H1 (cell line): Measurements from ENCODE around the gene CPTP.

Experiments used
- BACH1 ChIP-seq: IDR thresholded peaks from 2 replicates; pipeline ENCODE4 v1.6.1; 2012; ENCODE audit warnings: low read length, improper control_type of control experiment
- EP300 ChIP-seq, 2 experiments: IDR thresholded peaks; 1 replicate in 1 of 2; 2 replicates in 1 of 2; pipeline ENCODE4 v1.6.1; 2011 to 2012; ENCODE audit warnings: low read depth in 2 of 2, low read length in 2 of 2, mild to moderate bottlenecking in 2 of 2, borderline replicate concordance in 1 of 2, inconsistent platforms in 1 of 2, moderate library complexity in 1 of 2
- EZH2 ChIP-seq: fragments of 200-600 bp; sonication (generic); IDR thresholded peaks from 2 replicates; pipeline ENCODE4 v1.7.1; 2012; ENCODE audit warnings: low read depth, mild to moderate bottlenecking, moderate library complexity, low read length, inconsistent platforms; ENCODE audit not compliant: severe bottlenecking
- PHF8 ChIP-seq: fragments of 200-600 bp; sonication (generic); conservative IDR thresholded peaks from 2 replicates; pipeline ENCODE4 v1.7.1; 2012; ENCODE audit warnings: low read depth, mild to moderate bottlenecking, inconsistent platforms, low read length, moderate library complexity
- POLR2A ChIP-seq, 2 experiments: IDR thresholded peaks; 1 replicate in 1 of 2; 2 replicates in 1 of 2; pipeline ENCODE4 v1.6.1; 2011; ENCODE audit warnings: low read depth in 2 of 2, low read length in 2 of 2, mild to moderate bottlenecking in 2 of 2; ENCODE audit errors: control extremely low read depth in 1 of 2
- RAD21 ChIP-seq, 2 experiments: IDR thresholded peaks in 1 of 2; conservative IDR thresholded peaks in 1 of 2; 2 replicates each; pipeline ENCODE4 v1.6.1; 2011; ENCODE audit warnings: low read depth in 2 of 2, low read length in 2 of 2, improper control_type of control experiment in 1 of 2, inconsistent platforms in 1 of 2, mild to moderate bottlenecking in 1 of 2, moderate library complexity in 1 of 2
- SP2 ChIP-seq: IDR thresholded peaks from 2 replicates; pipeline ENCODE4 v1.6.1; 2012; ENCODE audit warnings: mild to moderate bottlenecking, low read length, inconsistent platforms
- SUZ12 ChIP-seq: fragments of 200-600 bp; sonication (generic); IDR thresholded peaks from 2 replicates; pipeline ENCODE4 v1.6.1; 2012; ENCODE audit warnings: mild to moderate bottlenecking, inconsistent platforms, low read length, moderate library complexity, mixed read lengths
- TAF1 ChIP-seq: IDR thresholded peaks from 2 replicates; pipeline ENCODE4 v1.6.1; 2011; ENCODE audit warnings: mild to moderate bottlenecking, low read depth, low read length
- TBP ChIP-seq: IDR thresholded peaks from 2 replicates; pipeline ENCODE4 v1.6.1; 2011; ENCODE audit warnings: low read depth, low read length, improper control_type of control experiment
- TCF12 ChIP-seq: IDR thresholded peaks from 2 replicates; pipeline ENCODE4 v1.6.1; 2011; ENCODE audit warnings: low read depth, mild to moderate bottlenecking, low read length
- TEAD4 ChIP-seq: IDR thresholded peaks from 2 replicates; pipeline ENCODE4 v1.6.1; 2012; ENCODE audit warnings: low read depth, low read length, inconsistent platforms, mixed read lengths
- TF ChIP-seq, protein P1 (sequence below), 3 experiments: IDR thresholded peaks; 1 replicate in 2 of 3; 2 replicates in 1 of 3; pipeline versions ENCODE4 v1.5.1 to v1.6.1; 2011; ENCODE audit warnings: low read length in 3 of 3, mild to moderate bottlenecking in 3 of 3, inconsistent platforms in 2 of 3, low read depth in 1 of 3, moderate library complexity in 1 of 3; ENCODE audit not compliant: insufficient read depth in 1 of 3; ENCODE audit errors: control extremely low read depth in 1 of 3
- TF ChIP-seq, protein P2 (sequence below): IDR thresholded peaks from 2 replicates; pipeline ENCODE4 v1.6.1; 2012; ENCODE audit warnings: inconsistent platforms

DNA sequence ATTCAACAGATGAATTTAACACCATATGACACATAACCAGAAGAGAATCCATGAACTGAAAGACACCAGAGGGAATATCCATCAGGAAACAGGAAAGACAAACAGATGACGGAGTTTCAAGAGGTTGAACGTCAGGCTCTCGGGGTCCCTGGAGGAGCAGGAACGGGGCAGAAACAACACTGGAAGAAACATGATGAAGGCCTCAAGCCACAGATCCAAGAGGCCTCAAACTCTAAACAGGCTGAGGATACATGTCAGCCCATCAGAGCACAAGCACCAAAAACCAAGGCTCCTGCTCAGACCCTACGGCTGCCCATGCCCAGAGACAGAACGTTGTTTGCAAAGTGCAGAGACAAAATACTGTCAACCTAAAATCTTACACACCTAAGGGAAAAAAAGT is 7.2 kb upstream of the CPTP start:
- no peak for TF ChIP-seq POLR2A (IDR thresholded peaks at IDR 0.05; ENCODE audit: control extremely low read depth in 1 of 2, low read depth in 2 of 2, low read length in 2 of 2)
- TF ChIP-seq, protein P1, sequence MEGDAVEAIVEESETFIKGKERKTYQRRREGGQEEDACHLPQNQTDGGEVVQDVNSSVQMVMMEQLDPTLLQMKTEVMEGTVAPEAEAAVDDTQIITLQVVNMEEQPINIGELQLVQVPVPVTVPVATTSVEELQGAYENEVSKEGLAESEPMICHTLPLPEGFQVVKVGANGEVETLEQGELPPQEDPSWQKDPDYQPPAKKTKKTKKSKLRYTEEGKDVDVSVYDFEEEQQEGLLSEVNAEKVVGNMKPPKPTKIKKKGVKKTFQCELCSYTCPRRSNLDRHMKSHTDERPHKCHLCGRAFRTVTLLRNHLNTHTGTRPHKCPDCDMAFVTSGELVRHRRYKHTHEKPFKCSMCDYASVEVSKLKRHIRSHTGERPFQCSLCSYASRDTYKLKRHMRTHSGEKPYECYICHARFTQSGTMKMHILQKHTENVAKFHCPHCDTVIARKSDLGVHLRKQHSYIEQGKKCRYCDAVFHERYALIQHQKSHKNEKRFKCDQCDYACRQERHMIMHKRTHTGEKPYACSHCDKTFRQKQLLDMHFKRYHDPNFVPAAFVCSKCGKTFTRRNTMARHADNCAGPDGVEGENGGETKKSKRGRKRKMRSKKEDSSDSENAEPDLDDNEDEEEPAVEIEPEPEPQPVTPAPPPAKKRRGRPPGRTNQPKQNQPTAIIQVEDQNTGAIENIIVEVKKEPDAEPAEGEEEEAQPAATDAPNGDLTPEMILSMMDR (IDR thresholded peaks at IDR 0.05; ENCODE audit: control extremely low read depth in 1 of 3, insufficient read depth in 1 of 3, low read depth in 1 of 3, low read length in 3 of 3) = no peak
- TF ChIP-seq TAF1 = no peak
- TF ChIP-seq, protein P2, sequence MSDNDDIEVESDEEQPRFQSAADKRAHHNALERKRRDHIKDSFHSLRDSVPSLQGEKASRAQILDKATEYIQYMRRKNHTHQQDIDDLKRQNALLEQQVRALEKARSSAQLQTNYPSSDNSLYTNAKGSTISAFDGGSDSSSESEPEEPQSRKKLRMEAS = no peak
- TF ChIP-seq BACH1 = no peak
- TF ChIP-seq TBP = no peak
- TF ChIP-seq EZH2 = no peak
- no peak for TF ChIP-seq SUZ12
- no peak for TF ChIP-seq PHF8
- no peak for TF ChIP-seq SP2
- TF ChIP-seq TCF12 = no peak
- TF ChIP-seq TEAD4 = no peak
- TF ChIP-seq RAD21 (IDR thresholded peaks at IDR 0.05 in 1 of 2, conservative IDR thresholded peaks at IDR 0.05 in 1 of 2; ENCODE audit: low read depth in 2 of 2, low read length in 2 of 2) = no peak
- no peak for TF ChIP-seq EP300 (IDR thresholded peaks at IDR 0.05; ENCODE audit: borderline replicate concordance in 1 of 2, low read depth in 2 of 2, low read length in 2 of 2)
